HG02884 (cell line): ENCODE results near the gene ARAF.

Source experiments
- ATAC-seq: cut with Tn5 transposase; IDR thresholded peaks from one replicate; pipeline ENCODE4 v1.9.1; 2021; ENCODE audit warnings: mild to moderate bottlenecking, moderate library complexity; ENCODE audit not compliant: unreplicated experiment

Gene ARAF

DNA sequence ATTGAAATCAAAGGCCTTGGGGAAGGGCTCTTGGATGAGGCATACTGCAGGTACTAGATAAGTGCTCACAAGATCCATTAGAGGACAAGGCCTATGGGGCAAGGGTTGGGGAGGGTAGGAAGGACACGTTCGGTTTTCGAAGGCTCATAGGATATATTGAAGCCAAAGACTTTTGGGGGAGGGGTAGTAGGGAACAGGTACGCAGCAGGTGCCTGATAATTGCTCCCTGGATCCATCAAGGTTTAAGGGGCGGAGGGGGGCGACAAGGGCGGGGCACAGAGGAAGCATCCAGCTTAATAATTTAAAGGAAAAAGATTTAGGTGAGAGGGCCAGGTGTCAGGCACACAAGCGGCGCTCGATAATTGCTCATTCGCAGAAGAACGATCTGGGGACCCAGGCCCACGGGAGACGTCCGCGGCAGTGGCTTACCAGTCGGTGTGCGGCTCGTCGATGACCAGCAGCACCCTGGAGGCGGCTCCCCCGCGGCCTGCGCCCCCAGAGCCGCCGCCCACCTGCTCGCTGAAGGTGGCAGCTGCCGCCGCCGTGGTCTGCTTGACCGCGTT, 58.0 kb downstream of the ARAF start:
- ATAC-seq: no peak

DNA sequence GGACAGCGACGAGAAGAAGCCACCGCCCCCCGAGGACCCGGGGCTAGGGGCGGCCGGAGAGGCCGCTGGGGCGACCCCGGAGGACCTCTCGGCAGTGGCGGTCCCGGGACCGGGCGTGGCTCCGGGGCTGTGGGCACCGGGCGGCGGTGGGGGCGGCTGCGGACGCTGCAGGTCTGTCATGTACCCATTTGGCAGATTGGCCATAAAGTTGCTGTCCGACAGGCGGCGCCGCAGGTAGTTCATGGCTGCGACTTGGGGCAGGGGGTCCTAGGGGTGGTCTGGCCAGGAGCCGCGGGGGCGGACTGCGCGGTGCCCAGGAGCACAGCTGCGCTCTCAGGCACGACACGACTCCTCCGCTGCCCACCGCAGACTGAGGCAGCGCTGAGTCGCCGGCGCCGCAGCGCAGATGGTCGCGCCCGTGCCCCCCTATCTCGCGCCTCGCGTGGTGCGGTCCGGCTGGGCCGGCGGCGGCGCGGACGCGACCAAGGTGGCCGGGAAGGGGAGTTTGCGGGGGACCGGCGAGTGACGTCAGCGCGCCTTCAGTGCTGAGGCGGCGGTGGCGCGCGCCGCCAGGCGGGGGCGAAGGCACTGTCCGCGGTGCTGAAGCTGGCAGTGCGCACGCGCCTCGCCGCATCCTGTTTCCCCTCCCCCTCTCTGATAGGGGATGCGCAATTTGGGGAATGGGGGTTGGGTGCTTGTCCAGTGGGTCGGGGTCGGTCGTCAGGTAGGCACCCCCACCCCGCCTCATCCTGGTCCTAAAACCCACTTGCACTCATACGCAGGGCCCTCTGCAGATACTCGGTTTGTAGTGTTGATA, 58.7 kb downstream of the ARAF start, which contains the start of gene SYN1:
Gene SYN1, minus strand, starts transcription at position 372 of the 817 bp plus-strand sequence. Its CDS starts 129 bp downstream, at position 243.
- no peak for ATAC-seq

DNA sequence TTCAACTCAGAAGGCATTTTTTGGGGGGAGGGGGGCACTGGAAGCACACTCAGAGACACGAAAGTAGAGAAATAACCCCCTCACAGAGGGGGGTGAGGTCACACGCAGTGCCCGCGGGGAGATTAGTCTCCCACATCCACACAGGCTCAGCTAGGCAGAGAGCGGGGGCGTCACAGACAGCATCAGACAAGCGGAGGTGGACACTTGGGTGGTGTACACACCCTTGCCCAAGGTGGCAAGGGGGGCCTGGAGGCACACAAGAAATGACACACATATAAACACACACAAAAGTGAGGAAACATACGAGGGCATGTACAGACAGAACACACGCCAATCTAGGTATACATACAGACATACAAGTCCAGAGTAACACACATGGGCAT, 59.3 kb downstream of the ARAF start:
- no peak for ATAC-seq
